Measurements from ENCODE around the gene BAK1.
A peak's percentile ranks its signal among the peaks of the same experiment; 100 is the strongest.
"Not testable (repeated sequence)": the region's sequence is repeated elsewhere in the genome, so short reads cannot be mapped to it uniquely, and the experiment has no call there.

BAK1 gene

DNA sequence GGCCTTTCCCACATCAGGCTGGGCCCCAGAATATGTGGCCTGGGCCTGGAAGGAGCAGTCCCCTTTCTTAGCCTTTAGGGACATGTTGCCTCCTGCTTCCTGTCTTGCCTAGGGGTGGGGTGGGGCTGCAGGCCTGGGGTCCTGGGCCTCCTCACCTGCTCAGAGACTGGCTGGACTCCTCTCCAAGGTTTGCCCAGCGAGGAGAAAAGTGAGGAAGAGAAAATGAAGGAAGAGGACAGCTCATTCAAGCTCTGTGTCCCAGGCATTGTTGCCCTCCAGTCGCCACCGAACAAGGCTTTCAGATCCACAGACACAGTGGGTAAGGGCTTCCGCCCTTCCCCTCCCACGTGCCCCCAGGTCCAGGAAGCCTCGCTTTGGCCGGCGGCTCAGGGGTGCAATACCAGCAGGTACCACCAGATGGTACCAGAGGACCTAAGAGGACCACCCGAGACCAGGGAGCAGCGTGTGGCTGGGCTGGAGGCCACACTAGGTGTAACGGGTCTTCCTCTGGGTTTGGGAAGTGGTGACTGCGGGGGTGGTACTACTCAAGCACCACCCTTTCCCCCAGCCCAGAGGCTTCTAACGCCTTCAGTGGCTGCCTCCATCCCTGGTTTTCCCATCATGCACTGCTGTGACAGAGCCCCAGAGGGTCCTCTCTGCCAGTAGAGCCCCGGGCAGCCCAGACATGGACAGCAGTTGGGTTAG lies 5.5 kb upstream of the BAK1 start:
- DNase-seq, result peak in 1 of 2 experiments; percentile 70

DNA sequence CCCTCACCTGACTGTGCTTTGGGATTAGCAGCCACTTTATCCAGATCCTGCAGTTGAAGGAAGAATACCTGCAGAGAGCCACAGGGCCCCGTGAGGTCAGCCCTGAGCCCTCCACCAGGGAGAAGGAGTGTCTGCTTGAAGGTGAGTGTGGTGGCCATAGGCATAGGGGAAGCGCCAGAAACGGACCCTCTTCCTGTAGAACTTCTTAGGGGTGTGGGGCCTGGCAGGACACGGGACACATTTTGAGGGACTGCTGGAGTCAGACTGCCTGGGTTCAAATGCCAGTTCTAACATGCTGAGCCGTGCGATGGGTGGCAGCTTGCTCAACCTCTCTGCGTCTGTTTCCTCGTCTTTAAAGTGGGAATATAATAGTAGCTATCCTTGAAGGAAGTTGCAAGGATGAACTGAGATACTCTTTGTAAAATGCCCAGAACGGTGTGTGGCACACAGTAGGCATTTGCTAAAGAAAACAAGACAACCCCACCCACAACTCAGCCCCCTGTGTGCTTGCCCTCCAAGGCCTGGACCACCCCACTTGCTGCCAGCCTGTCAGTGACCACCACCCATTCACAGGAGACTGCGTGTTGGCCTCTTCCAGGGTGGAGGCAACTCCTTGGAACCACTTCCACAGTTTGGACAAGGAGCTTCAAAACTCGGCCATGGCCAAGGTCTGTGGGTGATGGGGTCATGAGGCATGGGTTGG lies 4.8 kb upstream of the BAK1 start:
- DNase-seq, result no peak

DNA sequence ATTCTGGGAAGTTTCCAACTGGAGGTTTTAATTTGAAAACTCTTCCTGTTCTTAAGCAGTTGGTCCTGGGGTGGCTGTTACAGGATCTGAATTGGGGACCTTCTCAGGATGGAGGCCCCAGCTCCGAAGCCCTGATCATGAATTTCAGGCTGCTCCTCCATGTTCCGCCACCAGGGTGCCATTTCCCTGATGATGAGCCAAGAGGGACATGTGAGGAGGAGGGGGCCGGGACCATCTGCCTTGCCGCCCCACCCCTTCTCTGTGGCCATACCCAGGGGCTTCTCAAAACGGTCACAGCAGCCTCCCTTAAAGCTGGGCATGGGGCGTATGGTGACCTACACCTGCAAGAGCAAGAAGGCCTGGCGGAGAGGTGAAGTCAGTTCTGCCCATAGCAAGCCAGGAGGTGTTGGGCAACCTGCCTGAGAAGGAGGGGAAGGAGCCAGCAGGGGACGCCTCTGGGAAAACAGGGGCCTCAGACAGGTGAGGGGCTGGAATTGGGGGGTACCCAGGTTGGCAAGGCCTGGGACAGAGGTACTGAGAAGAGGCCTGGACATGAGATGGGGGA lies 3.6 kb upstream of the BAK1 start:
- no peak for DNase-seq

DNA sequence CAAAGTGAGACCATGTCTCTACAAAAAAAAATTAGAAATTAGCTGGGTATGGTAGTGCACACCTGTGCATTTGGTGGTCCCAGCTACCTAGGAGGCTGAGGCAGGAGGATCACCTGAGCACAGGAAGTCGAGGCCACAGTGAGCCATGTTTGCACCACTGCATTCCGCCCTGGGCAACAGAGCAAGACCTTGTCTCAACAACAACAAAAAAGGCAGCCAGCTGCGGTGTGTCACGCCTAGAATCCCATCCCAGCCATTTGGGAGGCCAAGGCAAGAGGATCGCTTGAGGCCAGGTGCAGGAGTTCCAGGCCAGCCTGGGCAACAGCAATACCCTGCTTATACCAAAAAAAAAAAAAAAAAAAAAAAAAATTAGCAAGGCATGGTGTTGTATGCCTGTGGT lies 1.1 kb upstream of the BAK1 start:
- no peak for DNase-seq

DNA sequence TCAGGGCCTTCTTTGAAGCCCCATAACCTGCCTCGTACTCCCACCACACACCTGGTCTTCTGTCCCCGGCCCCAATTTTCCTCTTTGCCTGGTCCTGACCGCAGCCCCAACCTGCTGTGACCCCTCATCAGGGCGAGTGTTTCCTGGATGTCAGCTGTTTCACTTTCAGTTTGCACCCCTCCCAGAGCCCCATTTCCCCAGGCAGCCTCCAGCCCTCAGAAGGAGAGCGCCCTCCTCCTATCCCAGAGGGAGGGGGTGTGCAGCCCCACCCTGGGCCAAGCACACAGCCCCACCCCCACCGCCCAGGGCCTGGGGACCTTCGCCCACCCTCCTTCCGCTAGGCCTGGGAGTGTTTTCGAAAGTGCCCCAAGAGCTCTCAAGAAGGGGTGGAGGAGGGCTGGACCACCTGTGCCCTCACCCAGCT lies 1.5 kb downstream of the BAK1 start:
- DNase-seq, result no peak

DNA sequence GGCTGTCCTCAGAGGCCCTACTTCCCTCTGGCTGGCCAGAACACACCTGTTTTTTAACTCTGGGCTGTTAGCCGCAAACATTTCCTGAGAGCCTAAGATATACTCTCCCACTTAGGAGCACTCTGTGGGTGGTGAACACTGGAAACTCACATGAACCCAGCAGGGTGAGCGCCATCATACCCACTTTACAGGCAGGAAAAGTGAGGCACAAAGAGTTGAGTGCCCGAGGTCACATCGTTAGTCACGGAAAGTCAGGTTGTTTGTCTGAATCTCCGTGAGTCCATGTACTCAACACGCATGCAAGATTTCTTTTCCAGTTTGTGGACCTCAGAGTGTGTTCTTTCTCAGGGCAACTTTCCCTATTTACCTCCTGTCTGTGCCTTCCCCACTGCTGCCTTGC lies 1.9 kb downstream of the BAK1 start:
- DNase-seq, result no peak

DNA sequence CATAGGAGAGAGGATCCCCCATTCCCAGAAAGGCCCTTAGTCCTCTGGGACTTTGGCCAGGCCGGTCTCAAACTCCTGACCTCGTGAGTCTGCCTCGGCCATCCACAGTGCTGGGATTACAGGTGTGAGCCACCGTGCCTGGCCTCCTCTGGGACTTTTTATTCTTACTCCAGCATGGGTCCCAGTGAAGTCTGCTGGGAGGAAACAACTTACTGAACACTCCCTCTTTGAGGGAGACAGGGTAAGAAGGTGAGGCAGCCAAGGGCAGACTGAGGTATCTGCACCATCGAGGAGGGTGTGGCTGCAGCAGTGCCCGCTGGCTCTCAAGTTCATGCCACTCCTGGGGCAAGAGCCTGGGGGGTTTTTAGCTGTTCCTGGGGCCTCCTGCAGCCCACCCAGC lies 2.4 kb downstream of the BAK1 start:
- no peak for DNase-seq

DNA sequence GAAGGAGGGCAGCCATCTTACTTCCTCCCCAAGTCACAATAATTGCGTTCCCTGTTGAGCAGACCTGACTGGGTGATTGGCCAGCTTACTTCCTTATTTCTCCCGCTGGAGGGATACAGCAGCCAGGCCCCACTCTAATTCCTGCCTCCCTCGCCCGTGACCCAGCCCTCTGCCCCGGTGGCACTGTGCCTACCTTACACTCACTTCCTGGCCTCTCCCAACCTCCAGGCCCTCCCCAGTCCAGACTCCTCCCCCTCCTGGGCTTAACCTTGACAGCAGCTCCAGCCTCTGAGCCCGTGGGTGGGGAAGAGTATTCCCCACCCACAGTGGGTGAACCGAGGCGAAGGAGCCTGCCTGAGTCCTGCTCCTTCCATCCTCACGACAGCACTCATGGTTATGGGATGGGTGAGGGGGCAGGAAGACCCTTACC lies 3.0 kb downstream of the BAK1 start:
- DNase-seq, result no peak

DNA sequence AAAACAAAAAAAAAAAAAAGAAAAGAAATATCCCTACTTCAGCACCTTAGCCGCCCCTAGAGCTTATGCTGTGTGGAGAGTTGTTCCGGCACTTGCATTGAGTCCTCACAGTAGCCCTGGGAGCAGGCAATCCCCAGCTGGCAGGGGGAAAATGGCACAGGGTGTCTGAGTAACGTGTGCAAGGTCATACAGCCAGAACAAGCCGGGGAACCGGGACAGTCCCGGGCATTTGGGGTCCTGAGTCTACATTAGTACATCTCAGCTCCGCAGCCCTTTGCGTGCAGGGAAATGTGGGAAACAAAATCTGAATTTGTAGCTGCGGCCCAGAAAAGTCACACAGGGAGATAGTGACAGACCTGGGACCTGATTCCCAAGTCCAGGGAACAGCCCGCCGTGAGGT lies 3.4 kb downstream of the BAK1 start:
- no peak for DNase-seq

DNA sequence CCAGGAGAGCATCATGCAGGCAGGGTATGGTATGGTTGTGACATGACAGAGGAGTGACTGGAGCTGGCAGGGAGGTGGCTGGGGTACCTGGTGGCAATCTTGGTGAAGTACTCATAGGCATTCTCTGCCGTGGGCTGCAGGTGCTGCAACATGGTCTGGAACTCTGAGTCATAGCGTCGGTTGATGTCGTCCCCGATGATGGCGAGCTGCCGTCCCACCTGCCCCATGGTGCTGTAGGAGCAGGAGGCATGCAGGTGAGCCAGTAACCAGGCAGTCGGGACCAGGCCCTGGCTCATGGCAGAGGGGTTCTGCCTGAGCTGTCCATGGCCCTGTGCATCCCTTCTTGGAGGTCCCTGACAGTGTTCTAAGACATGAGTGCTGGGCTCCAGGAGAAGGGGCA lies 4.9 kb downstream of the BAK1 start:
- no peak for DNase-seq

DNA sequence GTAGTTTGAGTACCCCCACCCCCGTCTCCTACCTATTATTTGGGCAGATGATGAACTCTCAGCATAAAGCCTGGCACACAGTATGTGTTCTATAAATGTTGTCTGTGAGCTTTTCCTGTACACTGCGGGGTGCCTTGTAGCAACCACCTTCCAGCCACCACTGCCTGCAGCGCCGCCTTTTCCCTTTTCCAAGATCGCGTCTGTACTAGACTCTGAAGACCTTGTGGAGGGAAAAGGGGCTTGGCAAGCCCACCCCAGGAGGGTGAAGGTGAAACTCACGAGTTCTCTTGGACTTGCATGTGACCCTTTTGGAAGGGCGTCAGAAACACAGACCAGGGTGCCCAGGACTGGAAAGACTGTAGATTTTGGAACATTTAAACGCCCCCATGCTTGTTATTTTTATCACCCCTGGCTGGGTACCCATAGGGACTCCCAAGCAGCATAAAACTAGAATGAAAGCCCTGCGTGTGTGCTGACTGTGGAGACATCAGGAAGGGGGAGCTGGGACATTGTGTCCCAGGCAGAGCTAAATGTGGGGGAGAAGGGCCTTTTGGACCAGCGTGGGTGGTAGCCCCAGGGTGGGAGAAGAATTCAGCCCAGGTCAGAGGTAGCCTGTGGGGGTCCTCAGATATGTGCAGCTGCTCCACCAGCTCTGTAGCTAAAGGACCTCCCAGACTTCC lies 8.3 kb downstream of the BAK1 start:
- DNase-seq, result no peak

DNA sequence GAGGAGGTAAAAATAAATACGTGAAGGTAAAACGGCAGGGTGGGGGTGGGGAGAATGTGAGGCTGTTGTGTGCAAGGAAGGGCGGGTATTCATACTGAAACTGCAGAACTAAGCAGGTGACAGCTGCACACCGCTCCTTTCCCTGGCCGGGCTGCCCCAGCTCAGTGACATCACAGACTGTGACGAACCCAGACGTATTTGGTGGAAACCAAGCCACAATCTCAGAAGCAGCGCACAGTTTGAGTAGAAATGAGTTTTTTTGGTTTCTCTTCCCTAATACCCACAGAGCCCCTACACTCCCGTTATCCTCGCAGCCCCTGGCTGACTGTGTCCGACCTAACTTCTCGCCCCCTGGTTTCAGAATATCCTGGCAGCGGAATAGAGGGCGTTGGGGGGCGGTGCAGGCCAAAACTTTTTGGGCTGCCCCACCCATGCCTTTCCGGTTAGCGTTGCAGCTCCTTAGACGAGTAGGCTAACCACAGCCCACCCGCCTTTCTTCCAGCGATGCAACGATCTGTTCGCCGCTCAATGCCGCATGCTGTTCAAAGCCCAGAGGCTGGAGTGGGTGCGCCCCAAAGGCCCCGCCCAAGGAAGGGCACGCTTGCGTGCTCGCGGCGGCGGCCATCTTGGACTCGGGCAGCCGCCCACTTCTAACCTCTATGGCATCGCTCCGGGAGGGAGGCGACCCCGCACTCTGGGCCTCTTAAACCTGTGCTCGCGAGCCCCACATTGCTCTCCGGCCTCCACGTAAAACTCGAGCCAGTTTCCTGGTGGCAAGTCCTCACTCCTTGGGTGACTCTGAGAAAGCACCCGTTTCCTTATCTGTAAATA lies 9.1 kb downstream of the BAK1 start:
- DNase-seq, result peak; percentile 10 to 49

DNA sequence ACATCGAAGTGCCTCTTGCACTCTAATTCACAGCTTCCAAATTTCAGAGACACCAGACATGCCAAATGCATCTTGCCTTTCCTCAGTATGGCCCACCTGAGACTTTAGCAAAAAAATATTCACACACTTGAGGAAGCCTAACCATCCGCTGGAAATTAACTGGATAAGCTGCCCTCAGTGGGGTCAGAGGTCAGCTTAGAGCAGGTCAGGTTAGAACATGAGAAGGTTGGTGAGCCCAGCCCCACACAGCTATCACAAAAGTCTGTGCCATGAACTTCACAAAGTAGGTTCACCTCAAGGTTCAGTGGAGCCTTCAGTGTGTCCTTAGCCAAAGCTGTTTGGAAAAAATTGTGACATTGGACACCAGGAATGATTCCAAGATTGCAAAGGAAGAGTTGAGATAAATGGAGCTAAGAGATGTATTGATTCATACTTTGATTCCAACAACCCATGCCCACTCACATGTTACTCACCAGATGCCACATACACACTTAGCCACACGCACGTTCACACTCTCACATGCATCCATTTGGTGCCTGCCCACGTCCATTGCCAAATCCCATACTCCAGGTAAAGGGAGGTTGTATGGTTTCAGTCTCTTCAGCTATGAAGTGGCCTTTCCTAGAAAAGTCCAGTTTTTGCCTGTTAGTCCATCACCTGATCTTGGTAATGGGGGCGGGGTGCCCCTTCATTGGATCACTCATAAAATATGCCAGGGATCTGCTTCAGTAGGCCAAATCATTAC lies 11.1 kb downstream of the BAK1 start:
- no peak for DNase-seq

DNA sequence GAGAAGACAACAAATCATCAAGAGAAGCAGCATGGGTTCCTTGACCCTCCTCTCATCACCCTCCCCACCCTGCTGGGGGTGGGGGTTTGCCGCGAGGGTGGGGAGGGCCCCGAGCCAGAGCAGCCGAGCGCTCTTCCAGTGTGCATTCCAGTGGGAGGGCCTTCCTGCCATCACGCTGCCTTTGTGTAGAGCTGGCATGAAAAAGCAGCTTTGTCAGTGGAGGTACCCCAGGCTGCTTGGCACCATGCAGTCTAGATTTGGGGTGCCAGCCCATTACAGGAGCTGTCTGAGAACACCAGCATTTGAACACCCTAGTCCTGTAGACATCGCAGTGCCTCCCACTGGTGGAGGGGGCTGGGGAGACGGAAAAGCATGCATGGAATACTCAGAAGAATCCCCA lies 12.2 kb downstream of the BAK1 start:
- no peak for DNase-seq

DNA sequence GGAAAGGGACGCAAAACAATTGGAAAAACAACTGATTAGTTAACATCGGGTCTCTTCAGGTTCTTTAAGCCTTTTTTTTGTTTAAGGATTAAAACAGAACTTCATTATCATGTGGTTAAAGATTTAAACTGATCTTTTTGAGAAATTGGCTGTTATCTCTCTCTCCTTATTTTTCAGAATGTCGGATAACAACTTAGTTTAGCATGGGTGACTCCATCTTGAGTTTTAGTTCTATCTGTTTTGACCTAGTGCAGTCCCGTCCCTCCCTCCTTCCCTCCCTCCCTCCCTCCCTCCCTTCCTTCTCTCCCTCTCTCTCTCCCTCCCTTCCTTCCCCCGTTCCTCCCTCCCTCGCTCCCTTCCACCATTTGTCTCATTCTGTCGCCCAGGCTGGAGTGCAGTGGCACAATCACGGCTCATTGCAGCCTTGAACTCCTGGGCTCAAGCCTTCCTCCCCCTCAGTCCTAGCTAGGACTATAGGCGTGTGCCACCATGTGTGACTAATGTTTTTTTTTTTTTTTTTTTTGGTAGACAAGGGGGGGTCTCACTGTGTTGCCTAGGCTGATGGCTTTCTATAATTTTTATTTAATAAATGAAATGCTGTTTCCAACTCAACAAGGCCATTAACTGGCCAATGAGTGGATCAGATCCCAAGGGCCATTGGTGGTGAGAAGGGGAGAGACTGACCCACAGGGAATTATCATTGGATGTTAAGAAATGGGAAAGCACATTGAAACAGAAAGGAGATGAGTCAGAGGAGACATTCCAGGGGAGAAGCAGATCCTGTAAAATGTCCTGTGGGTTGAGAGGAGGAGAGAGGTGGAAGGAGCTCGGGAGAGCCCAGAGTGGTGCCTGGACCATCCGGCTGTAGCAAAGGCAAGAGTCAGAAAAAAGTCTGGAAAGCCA lies 13.6 kb downstream of the BAK1 start:
- no peak for DNase-seq

DNA sequence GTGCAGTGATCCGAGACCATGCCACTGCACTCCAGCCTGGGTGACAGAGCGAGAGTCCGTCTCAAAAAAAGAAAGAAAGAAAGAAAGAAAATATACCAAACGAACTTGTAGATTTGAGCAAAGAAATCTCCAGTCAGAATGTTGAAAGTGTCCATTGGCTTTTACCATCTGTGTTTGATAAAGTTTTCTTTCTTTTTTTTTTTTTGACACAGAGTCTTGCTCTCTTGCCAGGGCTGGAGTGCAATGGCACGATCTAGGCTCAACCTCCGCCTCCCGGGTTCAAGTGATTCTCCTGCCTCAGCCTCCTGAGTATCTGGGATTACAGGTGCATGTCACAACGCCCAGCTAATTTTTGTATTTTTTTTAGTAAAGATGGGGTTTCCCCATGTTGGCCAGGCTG lies 21.3 kb downstream of the BAK1 start:
- DNase-seq, result no peak

DNA sequence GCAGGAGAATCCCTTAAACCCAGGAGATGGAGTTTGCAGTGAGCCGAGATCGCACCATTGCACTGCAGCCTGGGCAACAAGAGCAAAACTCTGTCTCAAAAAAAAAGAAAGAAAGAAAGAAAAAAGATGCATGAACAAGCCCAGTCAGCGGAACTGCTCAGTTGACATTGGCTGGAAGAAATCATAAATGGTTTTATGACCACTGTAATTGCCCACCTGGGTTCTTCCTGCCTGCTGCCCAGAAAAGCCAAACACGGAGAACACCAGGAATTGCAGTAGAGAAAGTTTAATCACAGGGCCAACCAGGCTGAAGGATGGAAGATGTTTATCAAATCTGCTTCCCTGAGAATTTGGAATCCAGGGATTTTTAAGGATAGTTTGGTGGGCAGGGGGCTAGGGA lies 22.7 kb downstream of the BAK1 start:
- no peak for DNase-seq

DNA sequence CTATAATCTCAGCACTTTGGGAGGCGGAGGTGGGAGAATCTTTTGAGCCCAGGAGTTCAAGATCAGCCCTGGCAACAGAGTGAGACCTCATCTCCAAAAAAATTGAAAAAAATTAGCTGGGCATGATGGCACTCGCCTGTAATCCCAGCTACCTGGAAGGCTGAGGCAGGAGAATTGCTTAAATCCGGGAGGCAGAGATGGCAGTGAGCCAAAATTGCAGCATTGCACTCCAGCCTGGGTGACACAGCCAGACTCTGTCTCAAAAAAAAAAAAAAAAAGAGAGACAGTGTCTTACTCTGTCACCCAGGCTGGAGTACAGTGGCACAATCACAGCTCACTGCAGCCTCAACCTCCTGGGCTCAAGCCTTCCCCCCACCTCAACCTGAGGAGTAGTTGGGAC lies 27.2 kb downstream of the BAK1 start:
- DNase-seq, result not testable (repeated sequence)

DNA sequence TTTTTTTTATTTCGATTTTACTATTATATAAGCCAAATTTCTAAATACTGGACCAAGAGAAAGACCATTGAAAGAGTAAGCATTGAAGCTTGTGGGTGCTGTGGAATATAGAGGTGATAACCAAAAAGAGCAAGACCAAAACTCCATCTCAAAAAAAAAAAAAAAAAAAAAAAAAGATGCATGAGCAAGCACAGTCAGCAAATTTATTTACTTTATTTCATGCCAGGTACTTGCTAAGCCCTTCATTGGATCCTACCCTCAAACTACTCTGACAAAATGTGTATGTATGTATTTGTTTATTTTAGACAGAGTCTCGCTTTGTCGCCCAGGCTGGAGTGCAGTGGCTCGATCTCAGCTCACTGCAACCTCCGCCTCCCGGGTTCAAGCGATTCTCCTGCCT lies 27.8 kb downstream of the BAK1 start:
- no peak for DNase-seq

DNA sequence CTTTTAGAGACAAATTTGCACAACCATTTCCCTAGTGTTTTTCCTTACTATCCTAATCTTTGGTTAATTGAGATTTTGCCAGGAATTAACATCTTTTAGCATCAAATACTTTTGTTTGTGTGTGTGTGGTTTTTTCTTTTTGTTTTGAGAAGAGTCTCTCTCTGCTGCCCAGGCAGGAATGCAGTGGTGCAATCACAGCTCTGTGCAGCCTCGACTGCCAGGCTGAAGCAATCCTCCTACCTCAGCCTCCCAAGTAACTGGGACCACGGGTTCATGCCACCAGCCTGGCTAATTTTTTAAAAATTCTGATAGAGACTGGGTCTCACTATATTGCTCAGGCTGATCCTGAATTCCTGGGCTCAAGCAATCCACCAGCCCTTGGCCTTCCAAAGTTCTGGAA lies 28.5 kb downstream of the BAK1 start:
- no peak for DNase-seq

DNA sequence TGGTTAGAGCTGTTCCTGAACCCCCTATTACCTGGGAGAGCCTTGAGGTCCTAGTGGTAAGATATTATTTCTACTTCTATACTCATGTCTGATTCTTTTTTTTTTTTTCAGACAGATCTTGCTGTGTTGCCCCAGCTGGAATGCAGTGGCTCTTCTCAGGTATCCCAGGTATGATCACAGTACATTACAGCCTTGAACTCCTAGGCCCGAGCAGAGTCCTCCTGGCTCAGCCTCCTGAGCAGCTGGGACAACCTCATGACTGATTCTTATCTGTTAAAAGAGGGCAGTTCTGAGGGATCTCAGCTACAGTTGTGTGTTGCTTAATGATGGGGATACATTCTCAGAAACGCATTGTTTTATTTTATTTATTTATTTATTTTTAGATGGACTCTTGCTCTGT lies 30.2 kb downstream of the BAK1 start:
- DNase-seq, result no peak
